Hematopoietic multipotent progenitor cell treated with erythropoietin and hydrocortisone succinate and interleukin-3 and kit ligand, for 15 days (in vitro differentiated cells): Measurements from ENCODE around the gene FASTKD1.
"Not testable (repeated sequence)": the region's sequence is repeated elsewhere in the genome, so short reads cannot be mapped to it uniquely, and the experiment has no call there.

Source experiments
- DNase-seq: peaks from one replicate; pipeline ENCODE4 v3.0.0-alpha.2; 2015; ENCODE audit warnings: low spot score

The FASTKD1 gene

GRCh38 chr2:169571571-169571970 is 2.1 kb downstream of the FASTKD1 start:
- DNase-seq: no peak

DNA sequence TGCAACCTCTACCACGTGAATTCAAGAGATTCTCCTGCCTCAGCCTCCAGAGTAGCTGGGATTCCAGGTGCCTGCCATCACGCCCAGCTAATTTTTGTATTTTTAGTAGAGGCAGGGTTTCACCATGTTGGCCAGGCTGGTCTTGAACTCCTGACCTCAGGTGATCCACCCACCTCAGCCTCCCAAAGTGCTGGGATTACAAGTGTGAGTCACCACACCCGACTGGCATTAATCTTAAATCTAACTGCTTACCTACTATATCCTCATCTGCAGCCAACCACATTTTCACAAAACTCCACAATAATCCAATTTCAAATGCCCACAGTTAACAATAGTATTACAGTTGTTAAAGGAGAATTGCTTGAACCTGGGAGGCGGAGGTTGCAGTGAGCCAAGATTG is 2.9 kb downstream of the FASTKD1 start:
- DNase-seq: not testable (repeated sequence)

DNA sequence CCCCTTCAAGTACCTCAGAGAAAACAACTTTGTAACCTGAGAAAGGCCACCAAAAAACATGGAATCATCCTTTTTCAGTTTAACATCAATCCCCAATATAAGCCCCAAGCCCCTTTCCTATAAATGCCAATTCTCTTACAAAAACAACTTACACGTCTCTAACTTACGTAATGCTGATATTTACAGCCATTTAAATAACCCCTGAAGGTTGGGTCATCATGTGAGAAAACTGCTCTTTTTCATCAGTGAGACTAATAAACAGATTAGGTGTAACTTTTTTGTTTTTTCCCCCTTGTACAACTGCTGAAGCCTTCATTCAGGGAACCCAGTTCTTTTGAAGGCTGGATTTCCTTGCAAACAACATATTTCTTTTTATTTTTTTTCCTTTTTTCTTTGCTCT is 3.7 kb downstream of the FASTKD1 start:
- DNase-seq: no peak

DNA sequence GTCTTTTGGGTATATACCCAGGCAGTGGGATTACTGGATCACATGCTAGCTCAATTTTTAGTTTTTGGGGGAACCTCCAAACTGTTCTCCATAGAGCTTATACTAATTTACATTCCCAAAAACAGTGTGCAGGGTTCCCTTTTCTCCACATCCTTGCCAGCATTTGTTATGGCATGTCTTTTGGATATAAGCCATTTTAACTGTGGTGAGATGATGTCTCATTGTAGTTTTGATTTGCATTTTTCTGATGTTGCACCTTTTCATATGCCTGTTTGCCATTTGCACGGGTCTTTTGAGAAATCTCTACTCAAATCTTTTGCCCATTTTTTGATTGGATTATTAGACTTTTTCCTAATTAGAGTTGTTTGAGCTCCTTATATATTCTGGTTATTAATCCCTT is 8.0 kb downstream of the FASTKD1 start:
- DNase-seq: no peak

- DNase-seq: no peak
These were observed 11.1 kb downstream of the FASTKD1 start for GRCh38 chr2:169562519-169562918.

DNA sequence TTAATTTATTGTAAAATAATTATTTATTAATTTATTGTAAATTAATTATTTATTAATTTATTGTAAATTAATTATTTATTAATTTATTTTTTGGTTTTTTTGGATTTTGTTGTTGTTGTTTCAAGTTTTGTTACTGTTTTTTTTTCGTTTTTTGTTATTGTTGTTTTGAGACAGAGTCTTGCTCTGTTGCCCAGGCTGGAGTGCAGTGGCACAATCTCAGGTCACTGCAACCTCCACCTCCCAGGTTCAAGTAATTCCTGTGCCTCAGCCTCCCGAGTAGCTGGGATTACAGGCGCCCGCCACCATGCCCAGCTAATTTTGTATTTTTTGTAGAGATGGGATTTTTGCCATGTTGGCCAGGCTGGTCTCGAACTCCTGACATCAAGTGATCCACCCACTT is 11.6 kb downstream of the FASTKD1 start:
- not testable (repeated sequence) for DNase-seq

- no peak for DNase-seq
These were observed 12.3 kb downstream of the FASTKD1 start for GRCh38 chr2:169561364-169561763.

GRCh38 chr2:169546756-169547155 is 26.9 kb downstream of the FASTKD1 start:
- DNase-seq: no peak

- no peak for DNase-seq
These were observed 31.2 kb downstream of the FASTKD1 start for GRCh38 chr2:169542433-169542832.

DNA sequence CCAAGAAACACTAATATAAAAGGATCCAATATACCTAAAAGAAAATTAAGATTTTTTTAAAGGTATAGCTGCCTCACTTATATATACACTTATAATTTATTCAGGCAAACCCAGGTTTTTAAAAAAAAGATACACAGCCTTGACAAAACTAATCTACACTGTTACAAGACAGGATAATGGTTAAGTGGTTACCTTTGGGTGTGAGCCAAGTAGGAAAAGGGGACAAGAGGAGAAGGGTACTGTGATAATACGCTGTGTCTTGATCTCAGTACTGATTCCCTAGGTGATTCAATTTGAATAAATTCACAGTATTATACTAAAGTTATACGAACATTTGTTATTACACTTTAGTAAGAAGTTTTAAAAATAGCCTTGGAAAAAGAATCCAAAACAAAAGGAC is 33.5 kb downstream of the FASTKD1 start:
- no peak for DNase-seq

- DNase-seq: not testable (repeated sequence)
These were observed 34.2 kb downstream of the FASTKD1 start for GRCh38 chr2:169539460-169539859.

- DNase-seq: peak; percentile 80
These were observed 45.4 kb downstream of the FASTKD1 start for GRCh38 chr2:169528271-169528701.

- no peak for DNase-seq
These were observed 47.2 kb downstream of the FASTKD1 start for GRCh38 chr2:169526451-169526850.

- no peak for DNase-seq
These were observed 48.2 kb downstream of the FASTKD1 start for GRCh38 chr2:169525434-169525833.

DNA sequence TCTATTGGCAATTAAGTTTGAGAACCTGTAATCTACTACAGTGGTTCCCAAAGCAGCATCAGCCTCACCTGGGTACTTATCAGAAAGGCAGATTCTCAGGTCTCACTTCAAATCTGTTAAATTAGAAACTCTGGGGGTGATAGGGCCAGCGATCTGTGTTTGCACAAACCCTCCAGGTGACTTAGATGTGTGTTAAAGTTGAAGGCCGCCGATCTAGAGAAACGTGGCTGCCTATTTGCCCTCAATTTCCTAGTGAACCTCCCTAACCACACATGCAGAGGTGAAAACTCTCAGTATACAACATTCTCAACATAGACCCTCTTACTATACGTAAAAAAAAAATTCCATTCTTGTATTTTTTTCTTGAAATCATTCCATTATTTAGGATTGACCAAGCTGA is 50.0 kb downstream of the FASTKD1 start:
- DNase-seq: no peak

DNA sequence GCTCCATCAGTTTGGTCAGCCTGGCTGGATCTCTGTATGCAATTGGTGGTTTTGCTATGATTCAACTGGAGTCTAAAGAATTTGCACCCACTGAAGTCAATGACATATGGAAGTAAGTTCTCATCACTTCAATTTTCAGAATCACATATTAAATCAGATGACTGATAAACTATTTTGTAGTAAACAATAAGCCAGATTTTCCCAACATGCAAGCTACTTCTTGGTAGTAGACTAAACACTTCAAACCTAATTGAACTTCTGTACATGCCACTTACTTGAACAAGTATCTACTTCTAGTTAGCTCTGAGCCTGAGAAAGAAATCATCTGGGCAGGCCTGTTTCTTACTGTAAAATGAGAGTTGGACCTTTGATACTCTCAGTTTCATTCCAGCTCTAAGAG is 52.8 kb downstream of the FASTKD1 start:
- DNase-seq: no peak

DNA sequence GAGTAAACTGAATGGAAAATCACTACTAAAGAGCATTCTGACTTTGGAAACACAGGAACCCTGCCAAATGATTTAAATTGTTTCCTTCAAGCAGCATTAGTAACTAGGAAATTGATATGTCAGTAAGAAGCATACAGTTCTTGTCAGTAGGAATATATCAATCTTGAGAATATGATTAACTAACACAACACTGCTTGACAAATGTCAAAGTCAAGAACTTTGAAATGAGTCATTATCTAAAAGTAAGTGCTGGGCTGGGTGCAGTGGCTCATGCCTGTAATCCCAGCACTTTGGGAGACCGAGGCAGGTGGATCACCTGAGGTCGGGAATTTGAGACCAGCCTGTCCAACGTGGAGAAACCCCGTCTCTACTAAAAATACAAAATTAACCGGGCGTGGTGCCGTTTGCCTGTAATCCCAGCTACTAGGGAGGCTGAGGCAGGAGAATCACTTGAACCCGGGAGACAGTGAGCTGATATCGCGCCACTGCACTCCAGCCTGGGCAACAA is 57.1 kb downstream of the FASTKD1 start:
- DNase-seq: not testable (repeated sequence)

DNA sequence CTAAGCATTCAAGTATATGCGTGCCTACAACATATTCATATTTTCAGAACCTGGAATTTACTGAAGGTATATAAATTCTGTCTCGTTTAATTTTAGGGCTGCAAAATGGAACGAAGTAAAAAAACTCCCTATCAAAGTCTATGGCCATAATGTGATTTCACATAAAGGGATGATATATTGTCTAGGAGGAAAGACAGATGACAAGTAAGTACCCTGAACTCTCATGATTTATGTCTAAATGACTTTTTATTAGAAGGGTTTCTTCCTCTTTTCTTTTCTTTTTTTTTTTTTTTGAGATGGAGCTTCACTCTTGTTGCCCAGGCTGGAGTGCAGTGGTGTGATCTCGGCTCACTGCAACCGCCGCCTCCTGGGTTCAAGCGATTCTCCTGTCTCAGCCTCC is 58.9 kb downstream of the FASTKD1 start:
- not testable (repeated sequence) for DNase-seq

GRCh38 chr2:169513926-169514325 is 59.7 kb downstream of the FASTKD1 start:
- DNase-seq: no peak

DNA sequence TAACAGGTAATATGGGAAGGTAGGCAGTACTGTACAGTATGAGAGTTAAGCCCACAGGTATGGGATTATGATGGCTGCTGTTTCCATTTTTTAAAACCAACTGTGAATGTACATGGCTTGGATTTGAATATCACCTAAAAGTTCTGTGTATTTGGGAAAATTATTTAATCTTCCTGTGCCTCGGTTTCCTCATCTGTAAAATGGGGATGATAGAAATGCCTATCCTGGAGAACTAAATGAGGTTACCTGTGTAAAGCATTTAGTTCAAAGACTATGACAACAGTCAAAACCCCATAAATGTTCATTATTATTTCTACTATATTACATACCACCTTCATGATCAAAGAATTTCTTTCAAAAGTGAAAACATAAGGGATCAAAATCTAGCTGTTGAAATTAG is 60.6 kb downstream of the FASTKD1 start:
- no peak for DNase-seq

DNA sequence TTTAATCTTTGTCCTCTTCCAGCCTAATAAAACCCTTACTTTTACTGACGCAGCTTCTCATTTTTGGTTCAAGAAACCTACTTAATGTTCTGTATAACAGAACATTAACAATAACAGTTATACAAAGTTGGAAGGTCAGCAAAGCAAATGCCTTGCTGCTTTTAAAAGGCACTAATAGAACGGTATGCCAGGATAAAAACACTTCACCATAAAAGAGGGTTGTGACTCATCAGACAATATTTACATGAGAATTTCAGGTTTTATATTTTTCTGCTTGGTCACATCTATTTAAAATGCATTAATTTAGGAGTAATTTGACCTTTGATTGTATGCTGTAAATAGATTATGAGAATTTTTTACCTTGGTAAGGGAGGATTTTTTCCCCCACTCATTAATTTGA is 61.1 kb downstream of the FASTKD1 start:
- no peak for DNase-seq

DNA sequence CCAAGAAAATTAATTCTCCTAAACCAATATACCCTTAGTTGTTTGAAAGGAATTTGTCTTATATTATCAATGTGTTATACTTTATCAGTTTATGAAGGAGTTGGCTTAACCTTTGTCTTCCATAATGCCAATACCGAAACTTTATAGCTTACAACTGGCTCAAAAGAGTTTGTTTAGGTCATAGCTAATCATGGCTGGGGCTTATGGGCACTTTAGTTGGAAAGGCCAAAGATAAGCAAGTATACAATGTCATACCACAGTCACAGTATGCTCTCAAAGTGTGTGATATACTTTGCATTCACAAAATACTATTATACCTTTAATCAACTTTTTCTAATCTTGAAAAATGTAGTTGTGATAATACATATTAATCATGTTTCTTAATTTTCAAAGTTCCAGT is 61.8 kb downstream of the FASTKD1 start:
- no peak for DNase-seq

DNA sequence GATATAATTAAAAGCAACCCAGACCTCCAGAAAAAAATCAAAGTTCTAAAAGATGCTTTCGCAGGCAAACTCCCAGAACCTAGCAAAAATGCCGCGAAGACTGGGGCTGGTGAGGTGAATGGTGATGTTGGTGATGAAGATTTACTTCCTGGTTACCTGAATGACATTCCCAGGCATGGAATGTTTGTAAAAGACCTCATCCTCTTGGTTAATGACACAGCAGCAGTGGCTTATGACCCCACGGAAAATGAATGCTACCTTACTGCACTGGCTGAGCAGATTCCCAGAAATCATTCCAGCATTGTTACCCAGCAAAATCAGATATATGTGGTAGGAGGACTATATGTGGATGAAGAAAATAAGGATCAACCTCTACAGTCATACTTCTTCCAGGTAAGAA is 63.2 kb downstream of the FASTKD1 start:
- no peak for DNase-seq

- DNase-seq: no peak
These were observed 63.7 kb downstream of the FASTKD1 start for GRCh38 chr2:169509955-169510354.
